ENCODE measurements around the gene COX8A.
"Not testable (repeated sequence)": the region's sequence is repeated elsewhere in the genome, so short reads cannot be mapped to it uniquely, and the experiment has no call there.

COX8A gene, protein sequence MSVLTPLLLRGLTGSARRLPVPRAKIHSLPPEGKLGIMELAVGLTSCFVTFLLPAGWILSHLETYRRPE

DNA sequence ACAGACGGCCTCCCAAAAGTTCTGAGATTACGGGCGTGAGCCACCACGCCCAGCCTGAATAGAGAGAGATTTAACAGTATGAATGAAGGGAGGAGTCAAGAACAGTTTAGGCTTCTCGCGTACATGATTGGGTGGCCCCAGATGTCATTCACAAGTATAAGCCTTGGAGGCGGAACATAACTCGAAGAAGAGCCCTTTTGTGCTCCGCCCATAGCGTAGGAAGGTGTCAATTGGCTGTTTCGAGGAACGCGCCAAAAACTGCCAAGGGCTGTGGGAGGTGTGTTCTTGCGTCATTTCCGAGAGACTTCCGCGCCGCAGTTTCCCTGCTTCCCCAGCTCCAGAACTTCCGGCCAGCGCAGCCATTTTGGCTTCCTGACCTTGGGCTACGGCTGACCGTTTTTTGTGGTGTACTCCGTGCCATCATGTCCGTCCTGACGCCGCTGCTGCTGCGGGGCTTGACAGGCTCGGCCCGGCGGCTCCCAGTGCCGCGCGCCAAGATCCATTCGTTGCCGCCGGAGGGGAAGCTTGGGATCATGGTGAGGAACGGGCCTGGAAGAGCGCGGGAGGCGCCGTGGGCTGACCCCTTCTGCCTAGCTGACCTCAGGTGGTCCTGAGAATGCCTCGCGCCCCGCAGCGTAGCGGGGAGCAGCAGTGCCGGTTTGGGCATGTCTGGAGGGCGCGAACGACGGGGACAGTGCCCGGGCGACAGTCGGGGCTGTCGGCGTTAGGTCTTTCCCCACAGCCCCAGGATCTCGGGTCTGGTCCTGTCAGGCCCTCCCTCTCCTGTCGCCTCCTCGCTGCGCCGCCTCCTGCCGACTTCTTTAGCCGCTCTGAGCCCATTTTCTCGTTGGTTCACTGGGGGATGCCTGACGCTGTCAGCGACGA is at the start of gene COX8A:
Gene COX8A (plus strand): TSS at position 362 of the 885 bp plus-strand sequence. CDS start 61 bp downstream, at position 423.
- DNase-seq (ENCODE audit: low read depth): peak; percentile 90

- DNase-seq (ENCODE audit: low read depth): no peak
Measured at GRCh38 chr11:63929616-63930015, 44.8 kb upstream of the COX8A start.

- no peak for DNase-seq (ENCODE audit: low read depth)
Measured at GRCh38 chr11:63931045-63931444, 43.4 kb upstream of the COX8A start.

GRCh38 chr11:63931876-63932275 is 42.5 kb upstream of the COX8A start:
- no peak for DNase-seq (ENCODE audit: low read depth)

GRCh38 chr11:63933459-63933858 is 41.0 kb upstream of the COX8A start:
- DNase-seq (ENCODE audit: low read depth): no peak

GRCh38 chr11:63937713-63938478 is 36.5 kb upstream of the COX8A start:
- DNase-seq (ENCODE audit: low read depth): no peak

- peak; percentile 85 for DNase-seq (ENCODE audit: low read depth)
Measured at GRCh38 chr11:63938479-63939396, 35.7 kb upstream of the COX8A start, which contains the start of gene NAA40. NAA40 (plus strand) TSS chr11:63939002; CDS start chr11:63939097, 95 bp downstream.

- DNase-seq (ENCODE audit: low read depth): no peak
Measured at GRCh38 chr11:63939397-63939891, 35.0 kb upstream of the COX8A start.

- DNase-seq (ENCODE audit: low read depth): no peak
Measured at GRCh38 chr11:63940786-63941185, 33.6 kb upstream of the COX8A start.

DNA sequence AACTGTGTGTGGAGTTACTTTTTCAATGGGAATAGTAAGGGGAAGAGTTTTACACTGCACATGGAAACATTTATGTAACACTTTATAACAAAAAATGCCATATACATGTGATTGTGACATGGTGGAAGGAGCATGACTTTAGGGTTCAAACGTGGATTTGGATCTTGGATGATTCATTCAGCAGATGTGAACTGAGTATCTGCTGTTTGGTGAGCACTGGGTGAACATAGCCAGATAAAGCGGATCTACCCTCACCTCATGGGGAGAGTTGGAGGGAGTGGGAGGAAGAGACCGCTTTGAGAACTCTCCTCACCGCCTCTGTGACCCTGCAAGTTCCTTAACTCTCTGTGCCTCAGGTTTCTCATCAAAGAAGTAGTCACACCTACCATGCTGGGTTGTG is 32.5 kb upstream of the COX8A start:
- DNase-seq (ENCODE audit: low read depth): no peak

GRCh38 chr11:63942803-63943202 is 31.6 kb upstream of the COX8A start:
- no peak for DNase-seq (ENCODE audit: low read depth)

- no peak for DNase-seq (ENCODE audit: low read depth)
Measured at GRCh38 chr11:63944987-63945386, 29.4 kb upstream of the COX8A start.

GRCh38 chr11:63945477-63946163 is 28.8 kb upstream of the COX8A start:
- no peak for DNase-seq (ENCODE audit: low read depth)

GRCh38 chr11:63951779-63952536 is 22.5 kb upstream of the COX8A start:
- DNase-seq (ENCODE audit: low read depth): no peak

DNA sequence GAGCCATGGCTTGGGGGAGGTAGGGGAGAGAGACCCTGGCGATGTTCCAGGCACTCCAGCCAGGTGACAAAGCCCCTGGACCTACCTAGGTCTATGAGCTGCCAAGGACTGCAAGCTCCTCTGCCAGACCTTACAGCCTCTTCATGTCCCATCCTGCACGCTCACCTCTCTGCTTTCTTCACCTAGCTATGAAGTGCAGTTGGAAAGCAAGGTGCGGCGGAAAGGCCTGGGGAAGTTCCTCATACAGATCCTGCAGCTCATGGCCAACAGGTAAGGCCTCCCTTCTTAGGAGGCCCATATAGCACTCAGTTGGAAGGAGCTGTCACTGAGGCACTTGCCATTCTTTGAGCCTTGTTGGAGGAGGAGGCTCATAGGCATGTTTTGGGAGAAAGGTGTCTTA is 21.9 kb upstream of the COX8A start:
- DNase-seq (ENCODE audit: low read depth): no peak

DNA sequence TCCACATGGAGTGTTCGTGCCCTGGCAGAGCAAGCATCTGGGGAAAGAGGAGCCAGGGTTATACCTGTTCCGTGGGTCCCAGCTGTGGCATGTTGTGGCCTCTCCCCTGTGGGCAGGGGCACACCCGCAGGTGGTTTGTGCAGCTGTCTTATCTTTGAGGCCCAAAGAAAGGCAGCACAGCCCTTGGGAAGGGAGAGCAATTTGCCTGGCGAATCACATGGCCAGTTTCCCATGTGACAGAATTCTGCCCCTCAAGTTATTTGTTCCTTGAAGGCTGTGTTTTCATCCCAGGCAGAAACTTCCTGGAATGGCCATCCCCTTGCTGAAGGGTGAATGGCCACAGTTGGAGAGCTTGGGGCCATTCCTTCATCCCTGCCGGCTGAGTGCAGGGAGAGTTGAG is 16.4 kb upstream of the COX8A start:
- no peak for DNase-seq (ENCODE audit: low read depth)

- DNase-seq (ENCODE audit: low read depth): no peak
Measured at GRCh38 chr11:63961608-63962412, 12.6 kb upstream of the COX8A start.

DNA sequence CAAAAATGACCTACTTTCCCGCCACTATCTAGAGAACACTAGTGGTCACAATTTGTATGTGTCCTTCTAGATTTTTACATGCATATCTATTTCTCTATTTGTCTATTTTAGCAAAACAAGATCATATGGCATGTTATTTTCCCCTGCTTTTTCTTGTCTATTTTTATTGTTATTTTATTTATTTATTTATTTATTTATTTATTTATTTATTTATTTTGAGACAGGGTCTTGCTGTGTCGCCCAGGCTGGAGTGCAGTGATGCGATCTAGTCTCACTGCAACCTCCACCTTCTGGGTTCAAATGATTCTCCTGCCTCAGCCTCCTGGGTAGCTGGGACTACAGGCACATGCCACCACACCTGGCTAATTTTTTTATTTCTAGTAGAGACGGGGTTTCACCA is 10.5 kb upstream of the COX8A start:
- DNase-seq (ENCODE audit: low read depth): not testable (repeated sequence)

- DNase-seq (ENCODE audit: low read depth): no peak
Measured at GRCh38 chr11:63966444-63966843, 8.0 kb upstream of the COX8A start.

Data from stimulated activated CD8-positive, alpha-beta memory T cell treated with anti-CD3 and anti-CD28 coated beads, Interleukin-12 subunit alpha, Interleukin-12 subunit beta, amount 100 ng/mL, for 1 hour (primary cell).